ENCODE results near the gene PDE4DIP. TPM values are rescaled to one million over a fixed set of nuclear protein-coding genes. Genes with fewer than 3 reads are reported as not detected.
"Not testable (repeated sequence)": the region's sequence is repeated elsewhere in the genome, so short reads cannot be mapped to it uniquely, and the experiment has no call there.

PDE4DIP gene
- polyA plus RNA-seq, 1 experiment, result 95.8 TPM

DNA sequence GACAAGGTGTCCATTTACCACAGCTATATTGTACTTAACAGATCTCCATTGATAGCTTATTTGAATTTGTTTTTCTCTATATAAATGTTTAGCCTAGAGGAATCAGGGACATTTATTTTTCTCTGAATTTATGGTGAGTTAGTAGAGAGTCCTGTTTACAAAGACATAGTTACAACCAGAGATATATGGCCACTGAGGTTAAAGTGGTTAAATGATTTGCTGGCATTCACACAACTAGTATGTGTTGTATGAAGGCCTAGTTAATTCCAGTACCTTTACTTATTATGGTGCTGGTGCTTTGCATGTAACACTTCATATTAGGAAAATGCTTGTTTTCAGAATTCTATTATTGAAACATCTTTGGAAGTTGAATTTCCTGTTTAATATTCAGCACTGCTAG, 6.6 kb downstream of the PDE4DIP start:
- POLR2A ChIA-PET; H3K27me3 ChIP-seq (ENCODE audit: control insufficient read depth, insufficient read depth, low read length); H3K9me3 ChIP-seq (ENCODE audit: control insufficient read depth, insufficient read depth, low read length); H3K4me3 ChIP-seq (ENCODE audit: low read depth, low read length); H3K27ac ChIP-seq (ENCODE audit: low read depth, low read length); CTCF ChIA-PET; DNase-seq (ENCODE audit: low read depth, low spot score): not testable (repeated sequence)

DNA sequence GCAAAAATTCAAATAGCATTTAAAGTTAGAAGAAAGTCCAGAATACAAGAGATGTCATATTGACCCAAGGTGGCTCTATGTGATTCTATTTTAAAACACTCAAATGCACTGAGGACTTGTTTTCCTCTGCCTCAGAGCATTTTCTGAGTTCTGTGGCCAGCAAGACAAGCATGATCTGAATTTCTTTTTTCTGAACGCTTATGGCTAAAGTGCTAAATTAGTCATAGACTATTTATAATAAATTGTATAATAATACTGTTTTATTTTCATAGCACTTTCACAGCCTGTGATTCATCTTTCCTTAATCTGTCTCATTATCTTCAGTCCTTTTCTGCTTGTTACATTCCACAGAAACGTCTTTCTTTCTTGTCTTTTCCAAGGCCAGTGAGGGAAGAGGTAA, 7.5 kb downstream of the PDE4DIP start:
- POLR2A ChIA-PET; H3K27ac ChIP-seq (ENCODE audit: low read depth, low read length); H3K4me3 ChIP-seq (ENCODE audit: low read depth, low read length); H3K27me3 ChIP-seq (ENCODE audit: control insufficient read depth, insufficient read depth, low read length); CTCF ChIA-PET; DNase-seq (ENCODE audit: low read depth, low spot score); H3K9me3 ChIP-seq (ENCODE audit: control insufficient read depth, insufficient read depth, low read length): not testable (repeated sequence)

DNA sequence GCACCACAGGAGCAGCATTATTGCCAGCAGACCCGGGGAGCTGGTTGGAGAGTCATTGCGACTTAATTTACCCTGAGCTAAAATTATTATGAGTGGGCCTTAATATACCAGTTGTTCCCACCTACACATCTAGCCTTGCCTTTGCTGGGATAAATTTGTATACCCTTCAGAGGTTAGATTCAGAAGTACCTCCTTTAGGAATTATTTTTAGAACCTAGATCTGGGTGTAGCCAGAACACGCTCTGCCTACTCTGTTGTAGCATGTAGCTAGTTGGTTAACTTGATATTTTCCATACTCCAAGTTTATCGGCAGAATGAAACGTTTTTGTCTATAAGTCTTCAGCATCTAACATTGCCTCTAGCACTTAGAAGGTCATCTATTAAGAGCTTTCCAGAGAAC, 9.1 kb downstream of the PDE4DIP start:
- H3K27ac ChIP-seq (ENCODE audit: low read depth, low read length); H3K27me3 ChIP-seq (ENCODE audit: control insufficient read depth, insufficient read depth, low read length); DNase-seq (ENCODE audit: low read depth, low spot score); POLR2A ChIA-PET; CTCF ChIA-PET; H3K4me3 ChIP-seq (ENCODE audit: low read depth, low read length); H3K9me3 ChIP-seq (ENCODE audit: control insufficient read depth, insufficient read depth, low read length): not testable (repeated sequence)

DNA sequence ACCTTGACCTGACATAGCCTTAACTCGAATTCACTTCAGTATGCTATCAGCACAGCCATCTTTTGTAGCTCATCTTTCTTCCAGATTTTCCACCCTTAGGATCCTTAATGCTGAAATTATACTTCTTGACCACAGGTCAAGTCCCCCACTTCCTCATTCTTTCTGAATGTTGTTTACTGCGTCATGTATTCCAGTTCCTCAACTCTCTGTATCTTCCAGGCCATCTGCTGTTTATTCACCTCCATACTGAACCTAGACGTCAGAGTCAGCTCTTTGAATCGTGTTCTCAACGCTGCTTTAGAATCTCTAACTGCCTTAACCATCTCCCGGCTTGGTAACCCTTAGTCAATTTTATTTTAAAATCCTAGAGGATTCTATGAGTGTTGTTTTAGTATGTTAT, 9.8 kb downstream of the PDE4DIP start:
- POLR2A ChIA-PET; H3K27ac ChIP-seq (ENCODE audit: low read depth, low read length); CTCF ChIA-PET; H3K4me3 ChIP-seq (ENCODE audit: low read depth, low read length); DNase-seq (ENCODE audit: low read depth, low spot score); H3K9me3 ChIP-seq (ENCODE audit: control insufficient read depth, insufficient read depth, low read length); H3K27me3 ChIP-seq (ENCODE audit: control insufficient read depth, insufficient read depth, low read length): not testable (repeated sequence)

DNA sequence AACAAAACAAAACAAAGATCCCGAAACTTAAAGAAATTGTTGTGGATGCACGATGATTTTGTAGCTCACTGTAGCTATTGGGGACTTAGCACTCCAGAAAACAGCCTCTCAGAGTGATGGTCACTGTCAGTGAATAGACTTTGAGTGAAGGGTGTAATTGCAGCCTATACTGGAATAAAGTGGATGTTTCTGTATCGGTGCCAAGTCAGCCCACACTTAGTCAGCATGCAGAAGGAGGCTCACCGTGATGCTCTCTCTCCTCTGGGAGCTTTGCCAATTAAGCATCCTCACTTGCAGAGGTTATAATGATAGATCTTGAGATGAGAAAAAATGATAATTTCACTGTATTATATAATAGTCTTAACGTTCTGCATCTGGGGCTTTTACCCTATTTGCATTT, 11.1 kb downstream of the PDE4DIP start:
- CTCF ChIA-PET, result not testable (repeated sequence)

DNA sequence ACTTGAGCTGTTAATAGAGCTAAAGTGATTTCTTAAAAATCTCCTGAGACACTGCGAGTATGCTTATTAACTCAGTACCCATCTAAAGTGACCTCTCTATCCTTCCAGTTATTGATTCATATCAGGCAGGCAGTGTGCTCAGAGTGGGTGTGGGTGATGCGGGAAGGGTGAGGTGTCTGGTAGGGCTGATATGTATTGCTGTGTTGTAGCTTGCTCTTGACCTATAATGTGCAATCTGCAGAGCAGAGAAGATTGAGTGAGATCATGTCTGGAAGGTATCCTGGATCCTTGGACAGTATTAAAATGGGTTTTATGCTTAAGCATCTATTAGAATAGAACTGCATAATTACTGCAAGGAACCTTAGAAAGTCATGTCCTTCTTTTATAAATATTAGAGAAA, 15.8 kb downstream of the PDE4DIP start:
- CTCF ChIA-PET; DNase-seq (ENCODE audit: low read depth, low spot score); H3K9me3 ChIP-seq (ENCODE audit: control insufficient read depth, insufficient read depth, low read length); H3K27ac ChIP-seq (ENCODE audit: low read depth, low read length); H3K4me3 ChIP-seq (ENCODE audit: low read depth, low read length); POLR2A ChIA-PET; H3K27me3 ChIP-seq (ENCODE audit: control insufficient read depth, insufficient read depth, low read length): not testable (repeated sequence)

More for the DNA sequence above, 11.1 kb downstream of the PDE4DIP start:
- H3K9me3 ChIP-seq (ENCODE audit: control insufficient read depth, insufficient read depth, low read length); DNase-seq (ENCODE audit: low read depth, low spot score); POLR2A ChIA-PET; H3K4me3 ChIP-seq (ENCODE audit: low read depth, low read length); H3K27ac ChIP-seq (ENCODE audit: low read depth, low read length); H3K27me3 ChIP-seq (ENCODE audit: control insufficient read depth, insufficient read depth, low read length): not testable (repeated sequence)

DNA sequence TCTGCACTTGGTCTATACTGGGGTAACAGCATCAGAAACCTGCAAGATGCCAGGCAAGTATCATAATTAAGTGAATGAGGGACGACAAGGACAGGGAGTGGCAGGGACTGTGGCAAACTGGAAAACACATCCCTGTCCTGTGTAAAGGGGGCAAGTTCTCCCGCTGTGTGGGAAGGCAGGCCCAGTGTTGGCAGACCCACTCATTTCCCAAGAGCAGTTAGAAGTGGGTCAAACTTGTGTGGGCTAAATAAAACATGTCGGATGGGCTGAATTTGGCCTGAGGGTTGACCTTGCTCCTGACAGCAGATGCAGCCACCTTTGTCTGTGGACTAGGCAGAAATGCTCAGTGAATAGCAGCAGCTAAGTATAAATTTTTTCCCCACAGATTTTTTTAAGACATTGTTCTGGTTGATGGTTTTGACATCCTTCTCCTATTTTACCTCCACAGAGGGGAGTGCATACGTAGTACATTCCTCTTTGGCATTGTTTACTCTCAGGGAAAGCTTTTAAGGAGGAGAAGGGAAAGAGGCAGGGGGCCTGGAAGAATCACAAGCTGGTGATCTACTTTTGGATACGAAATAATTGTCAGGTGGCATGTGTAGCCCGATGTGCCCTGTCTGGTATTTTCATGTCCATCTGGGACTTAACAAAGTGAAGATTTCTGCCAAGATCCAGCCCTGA, 16.5 kb downstream of the PDE4DIP start:
- H3K27ac ChIP-seq (ENCODE audit: low read depth, low read length); H3K27me3 ChIP-seq (ENCODE audit: control insufficient read depth, insufficient read depth, low read length); H3K4me3 ChIP-seq (ENCODE audit: low read depth, low read length); H3K9me3 ChIP-seq (ENCODE audit: control insufficient read depth, insufficient read depth, low read length); CTCF ChIA-PET; DNase-seq (ENCODE audit: low read depth, low spot score); POLR2A ChIA-PET: not testable (repeated sequence)

DNA sequence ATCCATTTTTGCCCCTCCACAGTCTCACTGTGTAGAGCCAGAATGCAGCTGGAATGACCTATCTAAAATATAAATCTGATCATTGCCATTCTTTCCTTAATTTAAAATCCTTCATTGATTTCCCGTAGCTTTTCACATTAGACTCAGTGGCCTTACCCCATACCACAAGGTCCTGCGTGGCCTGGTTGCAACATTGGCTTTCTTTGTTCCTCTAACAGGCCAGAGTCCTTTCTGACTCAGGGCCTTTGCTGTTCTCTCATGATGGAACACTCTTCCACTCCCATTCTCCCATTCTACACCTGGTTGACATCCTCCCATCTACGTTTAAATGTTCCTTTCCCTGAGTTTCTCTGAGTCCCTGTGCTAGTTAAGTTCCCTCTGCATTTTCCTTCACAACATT, 18.4 kb downstream of the PDE4DIP start:
- H3K4me3 ChIP-seq (ENCODE audit: low read depth, low read length); CTCF ChIA-PET; H3K9me3 ChIP-seq (ENCODE audit: control insufficient read depth, insufficient read depth, low read length); POLR2A ChIA-PET; H3K27me3 ChIP-seq (ENCODE audit: control insufficient read depth, insufficient read depth, low read length); DNase-seq (ENCODE audit: low read depth, low spot score); H3K27ac ChIP-seq (ENCODE audit: low read depth, low read length): not testable (repeated sequence)

DNA sequence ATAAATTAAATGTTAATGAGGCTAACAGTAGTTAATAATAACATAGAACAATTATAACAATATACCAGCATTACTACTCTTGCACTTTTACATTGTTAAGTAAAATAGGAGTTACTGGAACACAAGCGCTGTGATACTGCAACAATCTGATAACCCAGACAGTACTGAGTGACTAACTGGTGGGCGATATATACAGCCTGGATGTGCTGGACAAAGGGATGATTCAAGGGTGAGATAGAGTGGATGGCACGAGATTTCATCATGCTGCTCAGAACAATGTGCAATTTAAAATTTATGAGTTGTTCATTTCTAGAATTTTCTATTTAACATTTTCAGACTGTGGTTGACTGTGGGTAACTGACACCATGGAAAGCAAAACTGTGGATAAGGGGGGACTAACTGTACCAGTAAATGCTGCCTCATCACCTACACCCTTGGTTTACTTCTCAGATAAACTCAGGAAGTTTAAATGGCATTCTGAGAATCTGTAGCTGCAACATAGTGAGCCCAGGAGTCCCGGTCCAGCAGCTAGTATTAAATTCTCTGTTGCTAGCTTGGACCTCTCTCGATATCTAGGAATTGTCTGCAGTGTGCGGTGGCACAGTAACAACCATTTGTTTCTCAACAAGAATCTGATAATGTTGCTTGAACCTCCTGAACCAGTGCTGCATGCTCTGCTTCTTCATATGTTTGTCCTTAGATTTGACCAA, 24.9 kb downstream of the PDE4DIP start:
- H3K27me3 ChIP-seq (ENCODE audit: control insufficient read depth, insufficient read depth, low read length); H3K4me3 ChIP-seq (ENCODE audit: low read depth, low read length); DNase-seq (ENCODE audit: low read depth, low spot score); H3K9me3 ChIP-seq (ENCODE audit: control insufficient read depth, insufficient read depth, low read length); H3K27ac ChIP-seq (ENCODE audit: low read depth, low read length); CTCF ChIA-PET; POLR2A ChIA-PET: not testable (repeated sequence)

DNA sequence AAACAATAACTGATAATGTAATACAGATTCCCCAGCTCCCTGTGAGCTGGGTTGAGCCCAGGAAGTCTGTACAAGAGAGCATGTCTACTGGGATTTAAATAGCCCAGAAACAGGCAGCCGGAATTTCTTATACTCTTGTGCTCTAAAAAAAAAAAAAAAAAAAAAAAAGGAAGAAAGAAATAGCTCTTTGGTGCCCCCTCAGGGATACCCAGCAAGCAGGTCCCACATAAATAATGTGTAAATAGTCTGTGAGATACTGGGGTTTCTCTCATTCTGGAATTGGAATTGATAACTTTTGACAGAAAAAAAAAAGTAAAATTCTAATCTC, 25.4 kb downstream of the PDE4DIP start:
- H3K27ac ChIP-seq (ENCODE audit: low read depth, low read length); H3K27me3 ChIP-seq (ENCODE audit: control insufficient read depth, insufficient read depth, low read length); H3K4me3 ChIP-seq (ENCODE audit: low read depth, low read length); DNase-seq (ENCODE audit: low read depth, low spot score); POLR2A ChIA-PET; H3K9me3 ChIP-seq (ENCODE audit: control insufficient read depth, insufficient read depth, low read length); CTCF ChIA-PET: not testable (repeated sequence)

DNA sequence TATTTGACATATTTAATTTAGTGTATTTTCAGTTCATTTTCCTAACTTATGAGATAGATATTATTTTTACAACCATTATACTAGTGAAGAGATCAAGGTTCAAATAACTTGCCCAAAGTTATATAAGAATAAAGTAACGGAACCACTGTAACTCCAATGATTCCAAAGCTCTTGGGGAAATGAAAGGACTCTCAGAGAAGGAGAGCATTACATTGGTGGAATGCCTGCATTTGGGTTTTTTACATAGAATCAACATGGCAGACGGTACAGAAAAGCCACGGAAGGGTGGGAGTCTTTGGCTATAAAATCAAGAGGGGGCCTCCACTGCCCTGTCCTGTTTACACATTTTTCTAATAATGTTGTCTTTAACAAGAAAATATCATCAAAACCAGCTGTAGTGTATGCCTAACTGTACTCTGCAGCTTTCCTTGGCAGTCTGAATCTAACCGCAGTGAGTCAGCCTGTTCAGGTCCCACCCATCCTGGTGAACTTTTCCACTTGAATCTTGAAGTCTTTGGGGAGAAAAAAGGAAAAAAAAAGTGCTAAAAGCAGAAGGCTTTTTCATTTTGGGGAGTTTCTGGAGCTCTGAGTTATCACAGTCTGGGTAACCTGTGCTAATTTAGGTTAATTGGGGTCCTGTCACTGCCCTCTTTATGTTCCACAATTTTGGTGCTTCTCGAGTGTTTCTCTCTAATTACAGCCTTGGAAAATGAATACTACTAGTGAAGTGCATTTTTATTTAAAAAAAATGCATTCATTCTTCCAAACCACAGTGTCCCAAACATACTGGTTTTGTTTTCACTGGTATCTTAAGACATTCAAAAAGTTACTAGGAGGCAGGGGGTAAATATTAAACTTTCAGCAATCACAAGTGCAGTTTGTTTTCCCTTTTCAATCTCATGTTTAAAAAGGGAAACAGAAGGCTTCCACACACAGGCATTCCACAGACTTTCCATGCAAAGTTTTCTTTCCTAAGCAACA, 30.5 kb downstream of the PDE4DIP start:
- H3K27me3 ChIP-seq (ENCODE audit: control insufficient read depth, insufficient read depth, low read length); H3K4me3 ChIP-seq (ENCODE audit: low read depth, low read length); DNase-seq (ENCODE audit: low read depth, low spot score); H3K27ac ChIP-seq (ENCODE audit: low read depth, low read length); POLR2A ChIA-PET; H3K9me3 ChIP-seq (ENCODE audit: control insufficient read depth, insufficient read depth, low read length); CTCF ChIA-PET: not testable (repeated sequence)

DNA sequence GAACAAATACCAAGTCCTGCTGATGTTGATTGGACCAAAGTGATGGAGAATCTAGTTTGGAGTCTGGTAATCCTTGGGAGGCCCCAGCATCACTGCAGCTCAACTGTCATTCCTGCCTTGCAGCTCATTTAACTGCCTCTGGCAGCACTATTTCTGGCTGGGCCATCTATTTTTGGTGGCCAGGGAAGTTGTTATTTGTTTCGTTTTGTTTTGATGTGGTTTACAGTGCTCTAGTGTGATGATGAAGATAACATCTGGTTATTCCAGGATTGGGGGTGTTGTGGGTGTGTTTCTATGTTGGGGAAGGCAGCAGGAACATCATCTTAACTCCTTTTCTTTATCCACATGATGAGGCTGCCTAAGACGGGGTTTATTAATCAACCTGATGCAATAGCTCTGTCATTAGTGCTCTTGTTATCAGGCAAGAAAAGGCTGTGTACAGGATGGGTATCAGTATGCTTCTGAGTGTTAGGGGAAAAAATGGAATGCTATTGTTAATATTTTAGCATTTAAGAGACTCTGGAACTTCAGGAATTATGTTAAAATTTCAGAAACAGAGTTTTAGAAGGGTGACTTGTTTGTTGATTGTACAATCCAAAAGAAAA, 35.7 kb downstream of the PDE4DIP start:
- H3K9me3 ChIP-seq (ENCODE audit: control insufficient read depth, insufficient read depth, low read length); H3K27ac ChIP-seq (ENCODE audit: low read depth, low read length); DNase-seq (ENCODE audit: low read depth, low spot score); CTCF ChIA-PET; POLR2A ChIA-PET; H3K27me3 ChIP-seq (ENCODE audit: control insufficient read depth, insufficient read depth, low read length); H3K4me3 ChIP-seq (ENCODE audit: low read depth, low read length): not testable (repeated sequence)
